SU-DHL-6 (cell line): ENCODE data around the gene EBLN2.

Experiments
- CTCF ChIP-seq: fragments of 200-600 bp; sonication (generic); IDR thresholded peaks from one replicate; pipeline ENCODE4 v1.5.1; 2017; ENCODE audit warnings: antibody characterized with exemption, mild to moderate bottlenecking, low read length, moderate library complexity; ENCODE audit not compliant: insufficient read depth, poor library complexity, severe bottlenecking
- EZH2phosphoT487 ChIP-seq: fragments of 200-600 bp; sonication (generic), shearing (Covaris generic); conservative IDR thresholded peaks from 2 replicates; pipeline ENCODE4 v1.6.1; 2018; ENCODE audit warnings: mild to moderate bottlenecking, antibody characterized with exemption, low read length, moderate library complexity, mixed read lengths

GRCh38 chr3:73018298-73018697, 43.2 kb upstream of the EBLN2 start:
- TF ChIP-seq CTCF (no peak), EZH2phosphoT487 (no peak)
